Measurements from ENCODE around the gene PI4K2A.
"Not testable (repeated sequence)": the region's sequence is repeated elsewhere in the genome, so short reads cannot be mapped to it uniquely, and the experiment has no call there.

PI4K2A gene

DNA sequence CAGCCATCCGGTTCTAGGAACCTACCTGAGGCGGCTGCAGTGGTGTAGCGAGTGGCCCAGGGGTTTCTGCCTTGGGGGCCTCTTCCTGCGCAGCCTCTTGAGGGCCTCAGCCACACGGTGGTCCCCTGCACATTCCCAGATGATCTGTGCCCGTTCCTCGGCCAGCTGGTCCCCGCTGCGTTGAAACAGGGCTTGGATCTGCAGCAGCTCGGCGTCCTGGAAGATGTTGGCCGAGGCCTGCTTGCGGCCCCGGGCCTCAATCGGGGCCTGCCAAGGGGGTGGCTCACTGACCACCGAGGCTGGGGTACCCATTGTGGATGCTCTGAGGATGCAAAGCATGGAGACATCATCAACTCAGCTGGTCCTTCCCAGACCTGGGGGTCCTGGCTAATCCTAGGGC, 39.1 kb downstream of the PI4K2A start:
- peaks cover 18% of the 10 kb centered on the region for H3K36me3 Mint-ChIP-seq
- no peak overlapping the region for H3K4me3 Mint-ChIP-seq
- no peak for ATAC-seq
- no peak for DNase-seq (ENCODE audit: low spot score in 2 of 2)
- H3K9me3 Mint-ChIP-seq = no peaks in the 10 kb centered on the region
- H3K4me1 Mint-ChIP-seq = no peaks in the 10 kb centered on the region
- H3K27ac Mint-ChIP-seq = no peak overlapping the region

DNA sequence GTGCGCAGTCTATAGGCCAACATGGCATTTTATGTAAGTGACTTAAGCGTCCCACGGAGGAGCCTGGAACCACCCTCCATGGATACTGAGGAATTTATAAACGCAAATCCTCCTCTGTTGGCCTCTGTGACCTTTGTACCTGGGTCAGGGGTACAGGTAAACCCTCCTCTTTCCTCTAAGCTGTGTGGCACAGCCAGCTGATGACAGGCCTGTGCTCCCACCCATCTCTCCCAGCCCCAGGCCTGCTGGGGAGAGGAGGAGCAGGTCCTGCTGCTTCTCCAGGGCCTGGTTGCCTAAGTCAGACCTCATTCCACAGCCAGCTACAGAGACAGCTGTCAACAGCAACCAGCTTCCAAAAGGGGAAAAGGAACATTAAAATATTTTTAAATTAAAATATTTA, 41.6 kb downstream of the PI4K2A start:
- Mint-ChIP-seq H3K9me3 (no peaks in the 10 kb centered on the region), H3K36me3 (no peaks in the 10 kb centered on the region), H3K4me3 (no peak overlapping the region), H3K27ac (no peak overlapping the region), H3K4me1 (peaks cover 6% of the 10 kb centered on the region)
- ATAC-seq (no peak), DNase-seq (ENCODE audit: low spot score in 2 of 2) (no peak)

DNA sequence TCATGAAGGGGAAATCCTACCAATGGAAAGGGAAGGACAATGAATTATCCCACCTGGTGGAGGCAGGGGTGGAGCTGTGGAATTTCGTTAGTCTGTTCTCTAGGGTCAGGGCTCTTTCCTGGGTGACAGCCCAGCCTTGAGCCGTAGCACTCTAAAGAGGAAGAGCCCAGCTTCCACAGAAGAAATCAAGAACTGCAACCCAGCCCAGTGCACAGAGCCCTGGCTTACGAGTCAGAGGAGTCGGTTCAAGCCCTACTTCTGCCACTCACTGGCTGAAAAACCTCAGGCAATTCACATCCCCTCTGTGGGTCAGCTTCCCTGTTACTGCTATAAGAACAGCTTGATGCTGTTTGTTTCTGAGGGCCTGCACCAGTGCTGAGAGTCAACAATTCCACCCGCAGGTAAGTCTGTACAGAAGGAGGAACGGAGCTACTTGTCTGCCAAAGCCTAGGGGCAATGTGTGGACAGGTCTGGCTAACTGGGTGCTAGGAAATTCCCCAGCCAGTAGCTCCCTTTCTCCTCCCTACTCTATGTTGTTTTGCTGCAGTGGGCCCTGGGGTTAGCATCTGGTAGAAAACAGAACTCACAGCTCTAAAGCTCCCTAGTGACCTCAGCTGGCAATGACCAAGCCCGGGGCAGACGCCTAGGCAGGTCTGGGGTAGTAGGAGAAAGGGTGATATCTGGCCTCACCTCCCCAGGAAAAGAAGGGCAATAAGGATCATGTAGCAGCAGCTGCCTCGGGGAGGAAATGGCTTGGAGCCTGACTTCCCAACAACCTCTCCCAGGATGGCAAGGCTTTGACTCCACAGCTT, 43.3 kb downstream of the PI4K2A start:
- H3K4me3 Mint-ChIP-seq = no peak overlapping the region
- H3K9me3 Mint-ChIP-seq = no peaks in the 10 kb centered on the region
- no peak for ATAC-seq
- H3K4me1 Mint-ChIP-seq = peaks cover 18% of the 10 kb centered on the region
- DNase-seq (ENCODE audit: low spot score in 2 of 2) = no peak
- H3K27ac Mint-ChIP-seq = no peak overlapping the region
- no peaks in the 10 kb centered on the region for H3K36me3 Mint-ChIP-seq

DNA sequence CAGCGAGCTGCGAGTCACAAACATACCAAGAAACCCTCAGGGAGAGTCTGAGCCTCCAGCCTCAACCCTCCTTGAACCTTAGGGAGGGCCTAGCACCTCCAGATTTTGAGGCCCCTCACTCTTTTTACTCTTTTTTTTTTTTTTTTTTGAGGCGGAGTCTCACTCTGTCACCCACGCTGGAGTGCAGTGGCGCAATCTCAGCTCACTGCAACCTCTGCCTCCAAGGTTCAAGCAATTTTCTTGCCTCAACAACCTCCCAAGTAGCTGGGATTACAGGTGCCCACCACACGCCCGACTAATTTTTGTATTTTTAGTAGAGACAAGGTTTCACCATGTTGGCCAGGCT, 43.9 kb downstream of the PI4K2A start:
- not testable (repeated sequence) for DNase-seq (ENCODE audit: low spot score in 2 of 2); H3K9me3 Mint-ChIP-seq; H3K36me3 Mint-ChIP-seq; H3K27ac Mint-ChIP-seq; H3K4me3 Mint-ChIP-seq; ATAC-seq
- peaks cover 18% of the 10 kb centered on the region for H3K4me1 Mint-ChIP-seq

DNA sequence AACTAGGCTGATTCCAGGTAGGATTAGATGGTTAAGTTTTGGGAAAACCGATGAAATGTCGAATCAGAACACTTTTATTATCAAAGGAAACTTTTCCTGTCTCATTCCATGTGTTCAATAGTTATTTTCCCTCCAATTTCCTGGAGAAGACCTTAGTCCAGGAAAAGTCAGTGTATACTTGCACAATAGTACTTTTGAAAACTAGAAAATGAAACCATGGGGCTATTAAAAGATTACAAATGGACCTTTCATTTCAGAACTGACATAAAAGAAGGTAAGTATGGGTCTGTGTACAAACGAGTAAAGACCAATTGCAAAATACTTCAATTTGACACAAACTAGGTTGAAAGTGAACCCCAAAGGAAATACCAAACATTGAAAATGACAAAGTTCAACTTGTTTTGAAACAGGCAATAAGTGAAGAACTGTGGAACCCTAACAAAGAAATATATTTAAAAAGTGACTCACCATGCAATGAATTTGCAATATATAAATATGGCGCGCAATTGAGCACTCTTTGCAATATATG, 44.5 kb downstream of the PI4K2A start:
- no peak overlapping the region for H3K4me3 Mint-ChIP-seq
- peaks cover 18% of the 10 kb centered on the region for H3K4me1 Mint-ChIP-seq
- H3K36me3 Mint-ChIP-seq = no peaks in the 10 kb centered on the region
- ATAC-seq (no peak), DNase-seq (ENCODE audit: low spot score in 2 of 2) (no peak)
- H3K9me3 Mint-ChIP-seq = no peaks in the 10 kb centered on the region
- no peak overlapping the region for H3K27ac Mint-ChIP-seq

DNA sequence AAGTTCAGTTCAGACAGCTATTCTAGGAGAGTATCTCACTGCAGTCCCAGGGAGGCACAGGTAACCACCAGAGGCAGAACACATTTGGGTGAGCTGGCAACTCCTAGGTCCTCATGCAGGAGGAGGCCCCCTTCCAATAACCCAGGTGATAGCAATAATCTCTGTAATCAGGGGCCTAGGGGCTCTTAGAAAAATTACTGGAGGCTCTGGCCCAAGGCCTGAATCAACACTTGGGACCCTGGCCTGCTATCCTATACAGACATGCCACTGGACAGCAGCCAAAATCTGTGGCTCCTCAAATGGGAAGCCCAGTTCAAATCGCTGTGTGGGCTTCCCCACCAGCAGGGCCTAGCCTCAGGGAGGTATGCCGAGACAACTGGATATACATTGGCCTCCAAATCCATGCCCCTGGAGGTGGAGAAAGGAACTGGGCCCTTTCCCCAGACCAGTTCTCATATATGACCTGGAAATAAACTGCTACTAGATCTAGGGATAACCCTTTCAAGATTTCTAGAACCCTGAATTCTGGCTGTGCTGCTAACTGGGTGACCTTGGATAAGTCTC, 45.0 kb downstream of the PI4K2A start:
- peak overlapping the region; percentile 77 for H3K4me3 Mint-ChIP-seq

DNA sequence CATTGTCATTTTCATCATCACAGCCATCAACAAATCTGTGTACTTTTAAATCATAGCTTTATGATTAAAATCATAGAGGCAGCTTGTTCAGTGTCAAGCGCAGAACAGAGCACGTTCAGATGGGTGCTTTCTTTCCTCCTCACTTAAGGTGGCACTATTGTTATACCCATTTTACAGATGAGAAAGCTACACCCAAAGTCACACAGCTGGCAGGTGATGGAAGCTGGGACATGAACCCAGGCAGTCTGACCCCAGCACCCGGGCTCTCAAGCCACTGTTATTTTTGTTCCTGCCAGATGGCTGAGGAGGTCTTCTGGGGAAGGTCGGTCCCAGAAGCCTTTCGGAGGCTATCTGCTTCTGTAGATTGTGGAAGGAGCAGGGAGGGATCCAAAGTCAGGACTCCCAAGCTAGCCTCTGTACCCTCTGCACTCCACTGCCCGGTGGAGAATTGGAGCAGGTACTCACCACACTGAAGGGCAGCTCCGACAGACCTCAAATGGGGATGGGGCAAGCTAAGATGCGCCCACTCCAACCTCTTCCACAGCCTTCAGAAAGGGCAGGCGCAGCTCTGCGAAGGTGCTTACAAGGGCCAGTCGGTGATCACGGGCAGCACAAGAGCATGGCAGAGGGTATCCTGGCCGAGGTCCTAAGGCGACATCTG, 46.0 kb downstream of the PI4K2A start:
- Mint-ChIP-seq H3K4me3 (peak overlapping the region; percentile 77), H3K27ac (peak overlapping the region; percentile 51), H3K9me3 (no peaks in the 10 kb centered on the region), H3K4me1 (peaks cover 18% of the 10 kb centered on the region), H3K36me3 (no peaks in the 10 kb centered on the region)
- ATAC-seq (no peak), DNase-seq (ENCODE audit: low spot score in 2 of 2) (peak in 1 of 2 donors; percentile 59)

More for the DNA sequence above, 45.0 kb downstream of the PI4K2A start:
- H3K36me3 Mint-ChIP-seq = no peaks in the 10 kb centered on the region
- ATAC-seq (no peak), DNase-seq (ENCODE audit: low spot score in 2 of 2) (no peak)
- H3K9me3 Mint-ChIP-seq = no peaks in the 10 kb centered on the region
- no peak overlapping the region for H3K27ac Mint-ChIP-seq
- peaks cover 18% of the 10 kb centered on the region for H3K4me1 Mint-ChIP-seq

DNA sequence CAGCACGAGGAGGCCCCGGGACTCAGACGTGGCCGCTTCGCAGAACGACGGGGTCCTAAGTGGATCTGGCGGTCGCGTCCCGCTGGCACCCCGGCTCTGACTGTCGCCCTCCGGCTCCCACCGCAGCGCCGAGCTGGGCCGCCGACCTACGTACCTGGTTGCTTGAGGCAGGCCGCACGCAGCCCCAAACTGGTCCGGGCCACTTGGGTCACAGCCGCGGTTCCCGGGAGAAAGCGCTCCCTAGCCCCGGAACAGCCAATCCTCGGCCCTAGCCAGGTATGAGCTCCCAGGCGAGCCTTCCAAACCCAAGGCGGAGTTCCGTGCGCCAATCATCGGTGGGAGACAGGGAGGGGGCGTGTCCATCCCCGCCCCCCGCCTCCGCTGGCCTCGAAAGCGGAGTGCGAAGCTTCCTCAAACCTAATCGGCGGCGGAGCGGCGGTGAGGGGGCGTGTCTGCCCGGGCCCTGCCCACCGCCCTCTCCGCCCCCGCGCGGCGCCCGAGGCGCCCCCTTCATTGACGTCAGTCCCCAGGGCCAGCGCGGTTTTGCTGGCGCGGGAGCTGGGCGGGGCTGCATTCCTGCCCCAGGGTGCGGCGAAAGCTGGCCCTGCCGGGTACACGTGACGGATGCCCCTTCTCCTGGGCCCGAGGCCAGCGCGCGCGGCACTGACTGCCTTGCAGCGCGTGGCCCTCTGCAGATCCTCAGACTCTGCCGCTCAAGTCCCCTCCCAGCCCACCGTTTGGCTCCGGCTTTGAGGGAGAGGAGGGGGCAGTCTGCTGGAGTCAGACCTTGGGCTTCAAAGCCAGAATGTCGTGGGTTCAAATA, 46.7 kb downstream of the PI4K2A start, which contains the start of gene AVPI1:
Gene AVPI1, minus strand, starts transcription at position 280 of the 823 bp plus-strand sequence. CDS start 7,336 bp downstream, outside the sequence.
- DNase-seq (ENCODE audit: low spot score in 2 of 2) (peak; percentile 94 to 97), ATAC-seq (peak; percentile 91)
- Mint-ChIP-seq H3K4me3 (peak within 1 kb of the TSS; percentile 77), H3K4me1 (peaks cover 18% of the 10 kb centered on the region), H3K9me3 (no peaks in the 10 kb centered on the region), H3K36me3 (no peaks in the 10 kb centered on the region), H3K27ac (peak within 1 kb of the TSS; percentile 51)

DNA sequence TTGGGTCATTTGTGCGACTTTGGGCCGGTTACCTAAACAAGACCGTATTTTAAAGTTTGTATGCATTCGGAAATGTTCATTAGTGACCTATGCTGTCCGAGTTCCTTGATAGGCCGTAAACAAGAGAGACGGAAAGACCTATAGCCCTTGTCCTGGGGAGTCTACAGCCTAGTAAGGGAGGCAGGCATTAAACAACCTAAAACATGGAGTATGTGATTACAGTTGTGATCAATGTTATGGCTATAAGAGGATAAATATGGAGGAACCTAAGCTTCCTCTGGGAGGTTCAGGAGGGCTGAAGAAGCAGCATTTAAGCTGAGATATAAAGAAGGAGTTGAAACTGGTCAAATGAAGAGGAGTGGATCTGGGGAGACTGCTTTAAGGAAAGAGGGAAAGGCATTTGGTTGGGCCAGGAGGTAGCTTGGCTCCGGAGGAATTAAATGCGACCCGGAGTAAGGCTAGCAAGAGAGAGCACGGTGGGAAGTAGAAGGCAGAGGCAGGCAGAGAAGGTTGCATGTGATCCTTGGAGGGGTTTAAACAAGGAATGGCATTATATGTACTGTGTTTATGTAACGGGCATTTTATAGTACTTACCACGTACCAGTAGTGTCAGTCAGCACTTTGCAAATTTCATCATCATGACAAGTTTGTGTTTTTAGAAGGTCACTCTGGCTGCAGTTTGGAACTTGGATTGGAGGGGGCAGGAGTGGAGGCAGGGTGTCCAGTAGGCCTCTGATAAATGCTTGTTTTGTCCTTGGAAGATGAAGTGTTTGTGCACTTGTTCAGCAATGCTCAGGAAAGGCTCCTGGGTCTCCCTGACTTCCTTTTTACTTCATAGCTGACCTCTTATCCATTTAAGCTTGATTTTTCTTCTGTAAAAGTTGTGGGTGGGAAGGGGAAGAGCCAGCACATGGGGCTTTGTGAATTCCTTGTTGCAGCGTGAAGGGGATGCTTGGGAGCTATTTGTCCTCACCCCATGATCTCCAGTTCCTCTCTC, 47.6 kb downstream of the PI4K2A start:
- ATAC-seq (no peak), DNase-seq (ENCODE audit: low spot score in 2 of 2) (no peak)
- H3K27ac Mint-ChIP-seq = peak overlapping the region; percentile 51
- H3K4me3 Mint-ChIP-seq = peak overlapping the region; percentile 77
- H3K36me3 Mint-ChIP-seq = no peaks in the 10 kb centered on the region
- peaks cover 18% of the 10 kb centered on the region for H3K4me1 Mint-ChIP-seq
- no peaks in the 10 kb centered on the region for H3K9me3 Mint-ChIP-seq

DNA sequence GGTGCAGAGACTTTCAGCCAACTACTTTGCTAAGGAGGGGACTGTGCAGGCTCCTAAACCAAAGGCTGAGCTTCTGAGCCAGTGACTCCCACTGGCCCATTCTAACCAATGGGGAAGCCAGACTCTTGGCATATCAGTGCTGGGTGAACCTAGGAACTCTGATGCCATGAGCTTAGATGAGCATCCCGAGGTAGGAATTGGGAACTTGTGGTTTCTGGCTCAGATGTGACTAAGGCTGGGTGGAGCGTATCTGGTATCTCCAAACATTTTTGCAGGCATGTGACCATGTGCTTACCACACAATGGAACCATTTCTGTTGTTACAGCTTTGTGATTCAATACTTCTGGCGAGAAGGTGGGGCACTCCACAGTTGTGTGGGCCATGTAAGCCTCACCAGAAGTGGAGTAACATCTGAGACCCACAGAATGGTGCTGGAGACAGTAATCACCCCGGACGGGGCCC, 49.1 kb downstream of the PI4K2A start:
- DNase-seq (ENCODE audit: low spot score in 2 of 2) = no peak
- H3K4me1 Mint-ChIP-seq = peaks cover 18% of the 10 kb centered on the region
- no peaks in the 10 kb centered on the region for H3K36me3 Mint-ChIP-seq
- H3K9me3 Mint-ChIP-seq = no peaks in the 10 kb centered on the region
- H3K27ac Mint-ChIP-seq = no peak overlapping the region
- ATAC-seq = no peak
- H3K4me3 Mint-ChIP-seq = no peak overlapping the region

DNA sequence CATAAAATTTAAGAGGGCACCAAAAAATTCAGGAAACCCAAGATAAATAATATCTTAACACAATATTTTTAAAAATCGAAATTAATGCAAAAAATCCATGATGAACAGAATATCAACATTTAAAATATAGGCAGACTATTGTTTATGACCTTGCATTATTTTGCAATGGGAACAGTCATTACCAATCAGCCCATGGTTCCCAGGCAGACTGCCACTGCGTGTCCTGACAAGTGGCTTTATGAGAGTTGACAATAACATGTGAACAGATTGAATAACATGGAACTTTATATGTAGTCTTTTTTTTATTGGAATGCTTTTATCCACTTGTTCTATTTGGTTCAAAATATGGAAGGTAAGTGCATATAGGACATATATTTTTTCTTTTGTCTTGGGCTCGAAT, 49.7 kb downstream of the PI4K2A start:
- Mint-ChIP-seq H3K36me3 (no peaks in the 10 kb centered on the region), H3K4me3 (no peak overlapping the region), H3K4me1 (peaks cover 15% of the 10 kb centered on the region), H3K9me3 (no peaks in the 10 kb centered on the region), H3K27ac (no peak overlapping the region)
- no peak for DNase-seq (ENCODE audit: low spot score in 2 of 2)
- no peak for ATAC-seq

DNA sequence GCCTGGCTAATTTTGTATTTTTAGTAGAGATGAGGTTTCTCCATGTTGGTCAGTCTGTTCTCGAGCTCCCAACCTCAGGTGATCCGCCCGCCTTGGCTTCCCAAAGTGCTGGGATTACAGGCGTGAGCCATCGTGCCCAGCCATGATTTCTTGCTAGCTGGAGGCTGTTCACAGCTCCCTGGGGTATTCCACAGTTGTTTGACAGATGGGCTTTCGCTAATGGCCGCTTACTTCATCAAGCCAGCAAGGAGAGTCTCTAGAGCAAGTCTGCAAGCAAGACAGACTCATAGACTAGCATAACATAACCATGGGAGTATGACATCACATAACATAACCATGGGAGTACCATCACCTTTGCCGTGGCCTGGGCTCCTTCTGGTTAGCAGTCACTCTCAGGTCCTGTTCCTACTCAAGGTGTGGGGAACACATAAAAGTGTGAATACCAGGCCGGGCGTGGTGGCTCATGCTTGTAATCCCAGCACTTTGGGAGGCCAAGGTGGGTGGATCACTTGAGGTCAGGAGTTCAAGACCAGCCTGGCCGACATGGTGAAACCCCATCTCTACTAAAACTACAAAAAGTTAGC, 57.7 kb downstream of the PI4K2A start:
- H3K4me3 Mint-ChIP-seq; ATAC-seq; H3K27ac Mint-ChIP-seq; H3K9me3 Mint-ChIP-seq; DNase-seq (ENCODE audit: low spot score in 2 of 2); H3K36me3 Mint-ChIP-seq; H3K4me1 Mint-ChIP-seq: not testable (repeated sequence)

DNA sequence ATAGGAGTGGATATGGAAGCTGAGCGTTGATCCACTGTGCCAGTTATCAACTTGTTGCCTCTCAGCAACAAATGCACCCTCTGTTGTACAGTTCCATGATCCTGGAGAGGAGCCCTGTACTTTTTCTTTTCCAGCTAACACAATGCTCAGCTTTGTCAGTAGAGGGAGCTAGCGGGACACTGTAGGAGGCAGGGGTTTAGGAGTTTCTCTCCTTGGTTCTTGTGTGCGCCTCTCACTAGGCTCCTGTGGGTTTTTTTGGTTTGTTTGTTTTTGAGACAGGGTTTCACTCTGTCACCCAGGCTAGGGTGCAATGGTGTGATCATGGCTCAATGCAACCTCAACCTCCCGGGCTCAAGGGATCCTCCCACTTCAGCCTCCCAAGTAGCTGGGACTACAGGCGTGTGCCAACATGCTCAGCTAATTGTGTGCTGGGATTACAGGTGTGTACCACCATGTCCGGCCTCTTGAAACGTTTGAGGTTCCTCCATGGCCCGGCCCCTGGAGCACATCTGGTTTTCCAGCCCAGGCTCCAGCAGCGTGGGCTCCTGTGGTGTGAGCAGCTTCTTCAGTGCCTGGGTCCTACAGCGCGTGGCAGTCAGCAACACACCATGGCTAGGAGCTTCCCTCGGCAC, 61.1 kb downstream of the PI4K2A start:
- Mint-ChIP-seq H3K9me3 (no peaks in the 10 kb centered on the region), H3K4me3 (no peak overlapping the region), H3K36me3 (no peaks in the 10 kb centered on the region), H3K27ac (no peak overlapping the region), H3K4me1 (no peaks in the 10 kb centered on the region)
- DNase-seq (ENCODE audit: low spot score in 2 of 2) (peak; percentile 35 to 68), ATAC-seq (peak; percentile 88)
